ENCODE results near the gene TFIP11. TPM values are rescaled to one million over a fixed set of nuclear protein-coding genes. Genes with fewer than 3 reads are reported as not detected.
A peak's percentile ranks its signal among the peaks of the same experiment; 100 is the strongest.

The TFIP11 gene
- total and polyA plus RNA-seq, 2 of the 8 experiments (the other 6 are each of a cell fraction or from before 2014, with no cell fraction given): 18.1 to 28.3 TPM

- 15% methylated on average over 7 of the region's 7 CpGs; no CpG with 5 or more reads in 1 of the 2 experiments for WGBS, 2 experiments (ENCODE audit: extremely low coverage in 1 of 2, insufficient coverage in 1 of 2, insufficient read length in 1 of 2, insufficient replicate concordance in 2 of 2, low coverage in 1 of 2, low lambda C conversion rate in 2 of 2, missing lambda C conversion rate in 1 of 2)
- H4K5ac ChIP-seq (ENCODE audit: insufficient read length, low read depth, low read length): peak overlapping the region; percentile 45
- H4K20me1 ChIP-seq (replicated peaks in 1 of 2; ENCODE audit: control insufficient read depth in 1 of 2, insufficient read depth in 2 of 2, low read length in 2 of 2): peaks cover 0 to 2% of the 10 kb centered on the region in 2 experiments
- H3K27me3 ChIP-seq (replicated peaks in 1 of 4; ENCODE audit: control insufficient read depth in 3 of 4, extremely low read depth in 1 of 4, insufficient read depth in 3 of 4, low read length in 3 of 4): no peaks in the 10 kb centered on the region; a peak in 1 of 7 replicates
- peaks cover 0 to 14% (median 6%) of the 10 kb centered on the region in 4 experiments; a peak in 5 of 7 replicates for H3K4me1 ChIP-seq (replicated peaks in 1 of 4; ENCODE audit: control insufficient read depth in 3 of 4, insufficient read depth in 4 of 4, low read length in 3 of 4)
- H2BK20ac ChIP-seq (ENCODE audit: low read length): no peak overlapping the region
- peak overlapping the region; percentile 77 to 99 (median 90) for H3K4me3 ChIP-seq (ENCODE audit: extremely low read depth in 1 of 4, insufficient read depth in 2 of 4, low read depth in 3 of 4, low read length in 4 of 4)
- H4K91ac ChIP-seq (replicated peaks; ENCODE audit: insufficient read length, low read length): peak overlapping the region; percentile 71
- H2AFZ ChIP-seq (ENCODE audit: low read length): no peak overlapping the region; the same call in 1 of the 2 replicates
- peaks cover 6% of the 10 kb centered on the region; the same call in 1 of the 2 replicates for H3K79me1 ChIP-seq (ENCODE audit: low read depth, low read length)
- peak overlapping the region; percentile 82 to 90 (median 87) for H3K9ac ChIP-seq (replicated peaks in 1 of 4; ENCODE audit: extremely low read depth in 1 of 4, low read depth in 3 of 4, low read length in 3 of 4)
- H3K23ac ChIP-seq (ENCODE audit: insufficient read length): no peak overlapping the region
- peak overlapping the region; percentile 99 for H4K8ac ChIP-seq (ENCODE audit: extremely low read depth, insufficient read depth, low read length)
- TF ChIP-seq KDM4A (IDR thresholded peaks at IDR 0.05; ENCODE audit: low read depth, low read length, severe bottlenecking): no peak
- TF ChIP-seq EZH2 (IDR thresholded peaks at IDR 0.05; ENCODE audit: low read depth, low read length, severe bottlenecking): no peak
- TF ChIP-seq TCF12 (IDR thresholded peaks at IDR 0.05; ENCODE audit: low read depth, low read length): no peak
- no peak for TF ChIP-seq HDAC6 (IDR thresholded peaks at IDR 0.05; ENCODE audit: low read depth, low read length)
- TF ChIP-seq EP300 (IDR thresholded peaks at IDR 0.05; ENCODE audit: borderline replicate concordance in 1 of 2, low read depth in 2 of 2, low read length in 2 of 2): no peak
- no peak for TF ChIP-seq RNF2 (IDR thresholded peaks at IDR 0.05; ENCODE audit: borderline replicate concordance, low read depth, low read length, missing control alignments, poor library complexity, severe bottlenecking)
- TF ChIP-seq E2F6 (IDR thresholded peaks at IDR 0.05): no peak
- no peak overlapping the region for H3K14ac ChIP-seq (ENCODE audit: insufficient read length)
- H3K4me2 ChIP-seq (ENCODE audit: insufficient read depth in 1 of 2, low read depth in 2 of 2, low read length in 2 of 2): peak overlapping the region; percentile 87 to 96
- no peak overlapping the region for H3K4ac ChIP-seq (replicated peaks; ENCODE audit: insufficient read length, low read depth, low read length)
- ChIA-PET POLR2A (ENCODE audit: partially characterized antibody) (interaction anchor here (0.6 to 3.3 kb wide), 22 partner anchors 8 to 182 kb away, joined by 3 to 27 read pairs (median 5); partner anchors contain the start of gene TFIP11), CTCF (ENCODE audit: partially characterized antibody) (interaction anchor here (1.1 to 2.8 kb wide), 4 partner anchors 22 to 183 kb away, joined by 3 to 18 read pairs (median 4); no protein-coding TSS in a partner anchor)
- peak overlapping the region; percentile 78 for H3K56ac ChIP-seq (replicated peaks; ENCODE audit: insufficient read length, low read depth, low read length)
- H3K79me2 ChIP-seq (ENCODE audit: control insufficient read depth in 1 of 2, insufficient read depth in 2 of 2, low read length in 2 of 2): peaks cover 12 to 62% of the 10 kb centered on the region in 2 experiments
- H3K23me2 ChIP-seq (ENCODE audit: low read depth, low read length): peaks cover 11% of the 10 kb centered on the region
- no peak for DNase-seq (ENCODE audit: low read depth in 1 of 2, low spot score in 2 of 2)
- no peak for FAIRE-seq
- 0 out of 2 replicates have a peak overlapping the region, but pooled peaks have one; percentile 13 for H3K18ac ChIP-seq (ENCODE audit: extremely low read depth, low read length)
- peaks cover 2 to 8% (median 4%) of the 10 kb centered on the region in 4 experiments; a peak in 6 of 8 replicates for H3K36me3 ChIP-seq (ENCODE audit: control insufficient read depth in 2 of 4, insufficient read depth in 4 of 4, low read length in 3 of 4)
- no peak overlapping the region for H2BK12ac ChIP-seq (ENCODE audit: low read depth, low read length)
- no peaks in the 10 kb centered on the region for H3K9me3 ChIP-seq (ENCODE audit: insufficient read depth in 2 of 2, low read depth in 1 of 2, low read length in 1 of 2)
- no peak overlapping the region for H2AK5ac ChIP-seq (ENCODE audit: low read depth, low read length)
- H2BK15ac ChIP-seq (ENCODE audit: low read length): no peak overlapping the region
- H2BK5ac ChIP-seq (ENCODE audit: low read depth, low read length): peak overlapping the region; percentile 41
- H2BK120ac ChIP-seq (replicated peaks; ENCODE audit: low read depth, low read length): no peak overlapping the region
- peak overlapping the region; percentile 76 for H3K27ac ChIP-seq (ENCODE audit: low read depth, low read length)
Measured at GRCh38 chr22:26483043-26483438, 29.2 kb downstream of the TFIP11 start.
